Fibroblast of lung (primary cell): ENCODE data around the gene KCNJ6.

Experiments used
- EZH2 ChIP-seq: IDR thresholded peaks from 2 replicates; pipeline ENCODE4 v1.5.1; 2012; ENCODE audit warnings: low read length, control low read depth, mild to moderate bottlenecking; ENCODE audit errors: missing control alignments
- TF ChIP-seq, protein P1 (sequence below), 2 donors: IDR thresholded peaks in 1 of 2; conservative IDR thresholded peaks in 1 of 2; 1 replicate in 1 of 2; 2 replicates in 1 of 2; pipeline ENCODE4 v1.5.1; 2011 to 2012; ENCODE audit warnings: low read length in 2 of 2, control low read depth in 1 of 2, inconsistent platforms in 1 of 2, low read depth in 1 of 2, mild to moderate bottlenecking in 1 of 2

DNA sequence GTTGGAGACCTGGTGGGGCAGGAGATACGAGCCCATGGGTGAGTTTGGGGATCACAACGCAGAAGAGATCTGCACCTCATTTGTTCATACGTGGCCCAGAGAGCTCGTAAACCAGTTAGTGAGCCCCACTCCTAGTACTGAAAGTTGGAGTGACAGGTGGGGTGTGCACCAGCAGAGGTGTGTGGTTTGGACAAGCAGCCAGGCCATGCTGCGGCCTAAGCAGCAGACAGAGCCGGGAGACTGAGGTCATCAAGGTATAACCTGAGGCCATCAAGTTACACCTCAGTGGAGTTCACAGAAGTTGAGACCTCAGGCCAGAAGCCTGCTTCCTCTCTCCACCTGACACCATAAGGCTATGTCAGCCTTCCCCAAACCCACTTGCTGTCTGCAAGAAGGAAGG is 27.6 kb downstream of the KCNJ6 start:
- TF ChIP-seq, protein P1, sequence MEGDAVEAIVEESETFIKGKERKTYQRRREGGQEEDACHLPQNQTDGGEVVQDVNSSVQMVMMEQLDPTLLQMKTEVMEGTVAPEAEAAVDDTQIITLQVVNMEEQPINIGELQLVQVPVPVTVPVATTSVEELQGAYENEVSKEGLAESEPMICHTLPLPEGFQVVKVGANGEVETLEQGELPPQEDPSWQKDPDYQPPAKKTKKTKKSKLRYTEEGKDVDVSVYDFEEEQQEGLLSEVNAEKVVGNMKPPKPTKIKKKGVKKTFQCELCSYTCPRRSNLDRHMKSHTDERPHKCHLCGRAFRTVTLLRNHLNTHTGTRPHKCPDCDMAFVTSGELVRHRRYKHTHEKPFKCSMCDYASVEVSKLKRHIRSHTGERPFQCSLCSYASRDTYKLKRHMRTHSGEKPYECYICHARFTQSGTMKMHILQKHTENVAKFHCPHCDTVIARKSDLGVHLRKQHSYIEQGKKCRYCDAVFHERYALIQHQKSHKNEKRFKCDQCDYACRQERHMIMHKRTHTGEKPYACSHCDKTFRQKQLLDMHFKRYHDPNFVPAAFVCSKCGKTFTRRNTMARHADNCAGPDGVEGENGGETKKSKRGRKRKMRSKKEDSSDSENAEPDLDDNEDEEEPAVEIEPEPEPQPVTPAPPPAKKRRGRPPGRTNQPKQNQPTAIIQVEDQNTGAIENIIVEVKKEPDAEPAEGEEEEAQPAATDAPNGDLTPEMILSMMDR (conservative IDR thresholded peaks at IDR 0.05 in 1 of 2, IDR thresholded peaks at IDR 0.05 in 1 of 2; ENCODE audit: low read depth in 1 of 2, low read length in 2 of 2) = no peak
- no peak for TF ChIP-seq EZH2
